Retinal pigment epithelial cell (primary cell): ENCODE measurements around the gene XYLT1.

Experiments used
- DNase-seq: peaks from one replicate; pipeline ENCODE4 v3.0.0-alpha.2; 2010; ENCODE audit warnings: low read depth
- H3K4me3 ChIP-seq: 2 replicates; pipeline ENCODE4 v1.5.1; 2011; ENCODE audit warnings: mild to moderate bottlenecking, low read length, control low read depth, moderate library complexity
- TF ChIP-seq, protein P1 (sequence below): conservative IDR thresholded peaks from 2 replicates; pipeline ENCODE4 v1.5.1; 2011; ENCODE audit warnings: low read depth, low read length, control low read depth, inconsistent platforms

Gene XYLT1

DNA sequence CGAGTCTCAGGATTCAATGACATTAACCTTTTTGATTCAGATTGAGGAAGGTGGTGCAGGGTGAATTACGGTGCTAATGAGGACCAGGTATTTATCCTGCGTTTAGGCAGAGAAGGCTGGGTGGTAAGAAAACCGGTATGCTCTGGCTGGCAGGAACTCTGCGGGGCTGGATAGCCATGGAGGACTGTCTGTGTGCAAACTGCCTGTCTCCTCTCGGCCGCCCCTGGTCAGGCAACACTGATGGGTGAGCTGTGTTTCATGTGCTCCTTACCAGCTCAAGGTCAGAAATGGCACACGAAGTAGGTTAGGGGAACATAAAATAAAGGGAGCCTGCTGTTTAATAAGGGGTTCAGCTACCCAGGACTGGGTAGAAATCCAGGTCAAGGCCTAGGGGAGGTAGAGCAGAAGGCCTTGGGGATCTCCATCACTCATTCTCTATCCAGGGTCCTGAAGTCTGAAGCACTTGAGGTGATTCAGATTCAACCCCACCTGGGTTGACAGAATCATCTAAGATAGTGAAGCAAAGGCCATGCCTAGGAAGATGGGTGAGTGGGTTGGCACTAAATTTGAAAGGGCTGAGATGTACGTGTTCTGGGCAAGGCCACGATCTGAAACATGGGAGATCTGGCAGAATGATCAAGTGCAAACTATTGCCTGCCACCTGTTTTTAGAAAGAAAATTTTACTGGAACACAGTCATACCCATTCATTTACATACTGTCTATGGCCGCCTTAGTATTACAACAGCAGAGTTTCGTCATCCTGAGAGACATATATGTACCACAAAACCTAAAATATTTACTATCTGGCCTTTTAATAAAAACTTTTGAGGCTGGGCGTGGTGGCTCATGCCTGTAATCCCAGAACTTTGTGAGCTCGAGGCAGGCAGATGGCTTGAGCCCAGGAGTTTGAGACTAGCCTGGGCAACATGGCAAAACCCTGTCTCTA is 292.5 kb downstream of the XYLT1 start:
- DNase-seq, result no peak
- H3K4me3 ChIP-seq, result no peak overlapping the region
- TF ChIP-seq, protein P1, sequence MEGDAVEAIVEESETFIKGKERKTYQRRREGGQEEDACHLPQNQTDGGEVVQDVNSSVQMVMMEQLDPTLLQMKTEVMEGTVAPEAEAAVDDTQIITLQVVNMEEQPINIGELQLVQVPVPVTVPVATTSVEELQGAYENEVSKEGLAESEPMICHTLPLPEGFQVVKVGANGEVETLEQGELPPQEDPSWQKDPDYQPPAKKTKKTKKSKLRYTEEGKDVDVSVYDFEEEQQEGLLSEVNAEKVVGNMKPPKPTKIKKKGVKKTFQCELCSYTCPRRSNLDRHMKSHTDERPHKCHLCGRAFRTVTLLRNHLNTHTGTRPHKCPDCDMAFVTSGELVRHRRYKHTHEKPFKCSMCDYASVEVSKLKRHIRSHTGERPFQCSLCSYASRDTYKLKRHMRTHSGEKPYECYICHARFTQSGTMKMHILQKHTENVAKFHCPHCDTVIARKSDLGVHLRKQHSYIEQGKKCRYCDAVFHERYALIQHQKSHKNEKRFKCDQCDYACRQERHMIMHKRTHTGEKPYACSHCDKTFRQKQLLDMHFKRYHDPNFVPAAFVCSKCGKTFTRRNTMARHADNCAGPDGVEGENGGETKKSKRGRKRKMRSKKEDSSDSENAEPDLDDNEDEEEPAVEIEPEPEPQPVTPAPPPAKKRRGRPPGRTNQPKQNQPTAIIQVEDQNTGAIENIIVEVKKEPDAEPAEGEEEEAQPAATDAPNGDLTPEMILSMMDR, result no peak

DNA sequence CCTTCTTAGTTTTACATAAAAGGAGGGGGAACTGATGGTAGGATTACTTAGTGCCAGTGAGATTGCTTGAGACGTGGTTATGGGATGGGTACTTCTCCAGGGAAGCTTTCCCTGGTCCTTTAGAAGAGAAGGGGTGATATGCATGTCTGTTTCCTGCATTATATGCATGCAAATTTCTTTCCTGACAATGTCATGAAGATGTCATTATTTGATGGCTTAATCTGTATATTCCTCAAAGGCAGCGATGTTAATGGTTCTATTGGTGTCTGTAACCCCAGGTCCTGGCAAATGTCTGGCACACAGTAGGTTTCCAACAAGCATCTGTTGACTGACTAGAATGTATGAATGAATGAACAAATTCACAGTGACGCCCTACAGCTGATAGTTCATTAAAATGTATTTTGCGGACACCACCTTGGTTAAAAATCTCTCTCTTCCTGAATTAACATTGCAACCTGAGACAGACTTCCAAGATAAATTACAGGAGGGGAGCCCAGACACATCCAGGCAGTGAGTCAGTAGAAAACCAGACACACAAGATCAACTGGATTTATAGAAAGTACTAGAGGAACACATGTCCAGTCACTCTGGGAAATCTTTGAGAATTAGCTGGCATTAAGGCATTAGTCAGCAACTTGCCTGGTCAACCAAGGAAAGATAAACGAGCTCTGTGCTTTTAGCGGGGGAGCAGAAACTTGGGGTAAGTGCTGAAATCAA is 293.4 kb downstream of the XYLT1 start:
- DNase-seq, result no peak
- TF ChIP-seq, protein P1, result no peak
- H3K4me3 ChIP-seq, result no peak overlapping the region

DNA sequence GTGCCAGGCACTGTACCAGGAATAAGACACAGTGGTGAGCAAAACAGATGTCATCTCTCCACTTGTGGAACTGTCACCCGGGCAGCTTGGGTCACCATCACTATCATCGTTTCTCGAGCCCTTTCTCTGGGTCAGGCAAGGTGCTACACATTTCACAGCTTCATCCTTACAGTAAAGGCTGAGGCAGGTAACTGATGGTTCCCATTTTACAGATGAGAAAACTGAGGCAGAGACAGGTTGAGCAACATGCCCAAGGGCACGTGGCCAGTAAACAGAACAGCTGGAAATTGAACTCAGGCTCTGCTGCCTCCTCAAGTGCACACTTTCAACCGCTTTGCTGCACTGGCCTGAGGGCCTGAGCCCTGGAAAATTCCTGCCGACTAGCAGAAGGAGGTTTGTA is 294.6 kb downstream of the XYLT1 start:
- H3K4me3 ChIP-seq, result no peak overlapping the region

DNA sequence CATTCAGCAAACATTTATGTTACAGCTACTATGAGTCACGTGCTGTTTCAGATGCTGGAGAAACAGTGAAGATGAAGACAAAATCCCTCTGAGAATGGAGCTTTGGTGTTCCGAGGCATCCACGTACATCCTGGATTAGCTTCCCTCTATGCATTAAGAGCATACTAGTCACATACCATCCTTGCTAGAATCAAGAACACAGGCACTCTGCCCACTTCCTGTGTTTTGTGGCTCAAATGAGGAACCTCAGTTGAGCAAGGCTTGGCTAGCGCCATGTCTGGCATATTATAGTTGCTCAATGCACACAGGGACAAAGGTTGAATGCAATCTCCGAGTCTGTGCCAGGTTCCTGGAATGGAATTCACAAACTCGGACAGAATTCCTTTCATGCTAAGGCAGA is 297.5 kb downstream of the XYLT1 start:
- no peak for DNase-seq
- TF ChIP-seq, protein P1, result no peak
- H3K4me3 ChIP-seq, result no peak overlapping the region

More for the DNA sequence above, 294.6 kb downstream of the XYLT1 start:
- TF ChIP-seq, protein P1, result no peak
- DNase-seq, result no peak

DNA sequence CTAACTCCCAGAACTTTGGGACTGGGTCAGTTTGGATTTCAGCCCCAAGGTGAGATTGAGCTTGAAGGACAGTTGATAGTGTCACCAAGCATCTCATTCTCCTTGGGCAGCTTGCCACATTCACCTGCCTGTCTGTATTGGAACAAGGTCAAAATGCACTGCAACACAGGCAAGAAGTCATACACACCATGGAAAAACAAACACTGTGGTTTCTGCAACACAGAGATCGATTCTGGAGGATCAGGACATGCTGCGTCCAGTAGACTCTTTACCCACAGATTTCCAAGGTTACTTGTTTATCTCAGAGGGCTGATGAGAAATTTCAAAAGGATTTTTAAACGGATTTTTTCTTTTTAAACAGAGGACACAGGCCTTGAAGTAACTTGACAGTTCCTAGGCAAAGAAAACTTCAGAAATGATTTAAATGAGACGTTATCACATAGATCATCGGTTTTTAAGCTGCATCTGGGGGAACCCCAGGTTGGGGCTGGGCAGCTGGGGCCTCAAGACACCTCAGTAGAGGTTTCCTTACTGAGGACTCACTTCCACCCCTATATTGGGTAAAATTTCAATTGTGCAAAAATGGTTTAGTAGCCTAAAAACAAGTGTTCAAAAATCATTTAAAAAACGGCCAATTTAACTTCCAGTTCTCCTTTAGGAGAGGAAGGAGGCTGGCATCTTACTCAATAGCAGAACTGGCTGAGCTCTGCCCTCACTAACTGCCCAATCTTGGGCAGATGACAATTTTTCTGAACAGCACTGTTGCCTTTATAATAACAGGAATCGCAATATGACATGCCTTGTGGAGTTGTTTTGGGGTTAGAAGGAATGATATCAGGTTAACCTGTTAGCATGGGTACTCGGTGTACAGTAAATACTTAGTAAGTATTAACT is 299.3 kb downstream of the XYLT1 start:
- TF ChIP-seq, protein P1, result no peak
- no peak overlapping the region for H3K4me3 ChIP-seq
- DNase-seq, result no peak

DNA sequence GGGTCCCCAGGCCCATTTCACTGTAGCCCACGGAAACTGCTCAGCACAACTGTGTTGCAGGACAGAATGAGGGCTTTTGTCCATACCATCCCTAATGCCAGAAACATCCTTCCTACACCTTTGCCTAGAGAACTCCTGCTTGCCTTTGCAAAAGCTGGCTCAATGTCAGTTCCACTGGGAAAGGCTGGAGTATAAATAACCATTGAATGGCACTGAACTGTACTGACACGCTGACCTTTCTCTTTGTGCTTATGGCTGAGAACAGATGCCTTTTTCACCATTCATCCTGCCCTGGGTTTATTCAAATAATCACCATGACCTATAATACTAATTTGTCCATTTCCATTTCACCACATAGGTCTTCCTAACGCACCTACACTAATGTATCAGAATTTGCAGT is 300.3 kb downstream of the XYLT1 start:
- TF ChIP-seq, protein P1, result no peak
- H3K4me3 ChIP-seq, result no peak overlapping the region
- DNase-seq, result no peak
